Gastrocnemius medialis (tissue), 4 donors: ENCODE data around the gene KRT79. TPM values are rescaled to one million over a fixed set of nuclear protein-coding genes. Genes with fewer than 3 reads are reported as not detected.

ENCODE experiments used
- ATAC-seq, 2 donors: fragments of 150-250 bp; one replicate each; pipeline ENCODE4 v1.9.1; 2016
- DNase-seq, 2 donors: peaks; one replicate each; pipeline ENCODE4 v3.0.0-alpha.2; 2019
- H3K27ac ChIP-seq, 4 donors: fragments of 200-600 bp; sonication (generic); 1 replicate in 1 of 4; 2 replicates in 3 of 4; pipeline ENCODE4 v1.5.1; 2016 to 2018; ENCODE audit warnings: mild to moderate bottlenecking in 2 of 4, moderate library complexity in 1 of 4
- H3K27me3 ChIP-seq, 3 donors: fragments of 200-600 bp; sonication (generic) in 2 of 3; 1 replicate in 1 of 3; 2 replicates in 2 of 3; pipeline versions ENCODE4 v1.5.1 to v1.6.0; 2016 to 2019; ENCODE audit warnings: mild to moderate bottlenecking in 1 of 3, moderate library complexity in 1 of 3
- H3K36me3 ChIP-seq, 2 donors: fragments of 200-600 bp; sonication (generic) in 1 of 2; one replicate each; pipeline ENCODE4 v1.5.1; 2017 to 2018
- H3K4me1 ChIP-seq, 2 donors: fragments of 200-600 bp; sonication (generic) in 1 of 2; one replicate each; pipeline ENCODE4 v1.5.1; 2016 to 2017; ENCODE audit warnings: mild to moderate bottlenecking in 2 of 2
- H3K4me3 ChIP-seq, 4 donors: fragments of 200-600 bp; sonication (generic) in 3 of 4; 1 replicate in 1 of 4; 2 replicates in 3 of 4; pipeline ENCODE4 v1.5.1; 2016 to 2019; ENCODE audit warnings: mild to moderate bottlenecking in 2 of 4
- H3K9me3 ChIP-seq, 3 donors: fragments of 200-600 bp; sonication (generic) in 2 of 3; 1 replicate in 1 of 3; 2 replicates in 2 of 3; pipeline ENCODE4 v1.5.1; 2016 to 2019
- CTCF ChIP-seq, 5 experiments: fragments of 450-650 bp in 3 of 5; fragments of 200-600 bp in 2 of 5; sonication (generic) in 2 of 5; IDR thresholded peaks in 4 of 5; conservative IDR thresholded peaks in 1 of 5; 1 replicate in 4 of 5; 2 replicates in 1 of 5; pipeline ENCODE4 v1.5.1; 2016 to 2019; ENCODE audit warnings: antibody characterized with exemption in 5 of 5, mild to moderate bottlenecking in 3 of 5, moderate library complexity in 3 of 5
- POLR2A ChIP-seq, 2 donors: fragments of 450-650 bp; IDR thresholded peaks; one replicate each; pipeline ENCODE4 v1.6.1; 2017; ENCODE audit warnings: antibody characterized with exemption in 2 of 2, mild to moderate bottlenecking in 2 of 2, moderate library complexity in 2 of 2
- in situ Hi-C, 4 donors: fragments of 200-750 bp; cut with MboI; loops; one replicate each; pipeline versions ENCODE4 v1.15.0 to v1.8.0; 2017; ENCODE audit warnings: low sequenced_read_pairs in 4 of 4
- intact Hi-C: fragments of 100-400 bp; cut with DNase I; formaldehyde crosslinking; loops from one replicate; pipeline ENCODE4 v1.15.1; 2023; ENCODE audit warnings: low total_unique reads
- total RNA-seq, 4 donors: library from RNA; depleted of rRNA; stranded (reverse); fragments of >200 nt; gene quantifications; one replicate each; pipeline versions ENCODE4 v1.1.0 to v1.2.3, GENCODE V29; 2016

KRT79 gene
- total RNA-seq, 4 donors from 2014 or later: not detected

GRCh38 chr12:52788876-52789636 lies 45.1 kb downstream of the KRT79 start:
- intact Hi-C loops: no loop called here
- no peak for TF ChIP-seq POLR2A (IDR thresholded peaks at IDR 0.05)
- TF ChIP-seq CTCF (IDR thresholded peaks at IDR 0.05 in 4 of 5, conservative IDR thresholded peaks at IDR 0.05 in 1 of 5): no peak
- DNase-seq: no peak
- Histone ChIP-seq H3K27me3 (peaks cover 19 to 24% (median 22%) of the 10 kb centered on the region in 3 donors), H3K36me3 (no peaks in the 10 kb centered on the region), H3K4me3 (no peak overlapping the region), H3K4me1 (no peaks in the 10 kb centered on the region), H3K9me3 (no peaks in the 10 kb centered on the region), H3K27ac (no peak overlapping the region)
- in situ Hi-C loops: no loop called here
- ATAC-seq: no peak

DNA sequence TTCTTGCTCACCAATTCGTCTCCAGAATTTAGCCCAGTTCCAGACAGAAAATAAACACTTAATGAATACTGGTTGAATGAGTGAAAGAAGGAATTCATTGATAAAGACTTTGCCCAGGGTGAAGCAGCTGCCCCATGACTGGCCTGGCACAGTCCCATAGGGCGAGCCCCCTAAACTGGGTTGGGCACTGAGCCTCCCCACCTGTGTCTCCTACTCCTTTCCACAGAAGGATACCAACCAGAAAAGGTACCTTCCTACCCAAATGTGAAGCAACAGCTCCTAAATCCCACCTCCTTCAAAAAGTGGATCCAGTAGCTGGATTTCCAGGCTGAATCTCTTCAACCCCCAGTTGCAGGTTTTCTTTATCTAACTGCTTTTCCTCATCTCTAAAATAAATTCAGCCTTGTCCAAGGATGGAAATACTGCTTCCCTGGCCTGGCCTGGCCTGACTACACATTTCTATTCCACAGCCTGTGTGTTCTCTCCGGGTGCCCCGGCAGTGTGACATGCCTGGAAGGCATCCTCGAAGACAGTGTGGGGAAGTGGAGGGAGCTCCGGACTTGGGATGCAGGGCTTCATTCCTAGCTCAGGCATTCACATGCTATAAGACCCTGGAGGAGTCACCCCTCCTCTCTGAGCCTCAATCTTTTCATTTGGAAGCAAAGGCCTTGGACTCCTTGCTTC lies 45.8 kb downstream of the KRT79 start:
- no peak for ATAC-seq
- TF ChIP-seq CTCF (IDR thresholded peaks at IDR 0.05 in 4 of 5, conservative IDR thresholded peaks at IDR 0.05 in 1 of 5) (no peak), POLR2A (IDR thresholded peaks at IDR 0.05) (no peak)

DNA sequence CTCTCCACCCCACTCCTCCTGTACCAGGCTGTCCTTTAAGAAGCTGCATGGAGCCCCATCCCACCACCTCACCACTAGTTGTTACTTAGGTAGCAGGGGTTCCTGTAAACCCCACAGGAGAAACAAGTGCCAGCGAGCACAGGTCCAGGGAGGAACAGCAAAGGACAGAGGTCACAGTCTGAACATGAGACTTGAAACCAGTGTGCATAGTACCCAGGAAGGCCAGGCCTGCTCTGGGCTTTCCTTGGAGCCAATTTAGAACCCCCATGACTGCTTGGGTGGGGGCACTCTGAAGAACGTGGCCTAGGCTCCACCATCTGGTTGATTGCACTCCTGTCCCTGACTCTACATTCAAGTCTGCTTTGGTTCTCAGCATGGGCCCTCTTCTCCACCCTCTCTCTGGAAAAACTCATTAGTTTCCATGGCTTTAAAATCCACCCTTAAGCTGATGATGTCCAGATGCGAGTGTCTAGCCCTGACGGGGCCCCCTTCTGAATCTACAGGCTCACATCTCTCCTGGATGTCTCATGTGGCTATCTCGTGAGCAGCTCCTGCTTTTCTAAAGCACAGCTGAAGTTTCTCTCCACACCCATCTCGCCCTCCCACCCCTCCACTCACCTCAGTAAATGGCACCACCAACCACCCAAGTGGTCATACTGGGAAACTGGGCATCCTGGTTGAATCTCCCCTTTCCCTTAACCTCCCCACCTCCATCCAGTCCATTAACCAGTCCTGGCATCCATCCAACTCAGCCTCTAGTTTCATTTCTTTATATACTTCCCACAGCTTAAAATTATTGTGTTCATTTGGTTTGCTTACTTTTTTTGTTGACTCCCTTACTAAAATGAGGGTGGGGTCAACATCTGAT lies 46.6 kb downstream of the KRT79 start:
- ATAC-seq (no peak), DNase-seq (no peak)
- H3K4me1 ChIP-seq: no peaks in the 10 kb centered on the region
- in situ Hi-C loops (no loop called here), intact Hi-C loops (no loop called here)
- H3K4me3 ChIP-seq: no peak overlapping the region
- no peaks in the 10 kb centered on the region for H3K36me3 ChIP-seq
- H3K27me3 ChIP-seq: peaks cover 19 to 27% (median 24%) of the 10 kb centered on the region in 3 donors
- no peaks in the 10 kb centered on the region for H3K9me3 ChIP-seq
- no peak overlapping the region for H3K27ac ChIP-seq
- TF ChIP-seq POLR2A (IDR thresholded peaks at IDR 0.05) (no peak), CTCF (IDR thresholded peaks at IDR 0.05 in 4 of 5, conservative IDR thresholded peaks at IDR 0.05 in 1 of 5) (no peak)

More for the DNA sequence above, 45.8 kb downstream of the KRT79 start:
- intact Hi-C loops: no loop called here
- no peak overlapping the region for H3K4me3 ChIP-seq
- no peaks in the 10 kb centered on the region for H3K36me3 ChIP-seq
- no peak overlapping the region for H3K27ac ChIP-seq
- H3K27me3 ChIP-seq: peaks cover 19 to 27% (median 24%) of the 10 kb centered on the region in 3 donors
- no peak for DNase-seq
- no peaks in the 10 kb centered on the region for H3K4me1 ChIP-seq
- in situ Hi-C loops: no loop called here
- H3K9me3 ChIP-seq: no peaks in the 10 kb centered on the region

DNA sequence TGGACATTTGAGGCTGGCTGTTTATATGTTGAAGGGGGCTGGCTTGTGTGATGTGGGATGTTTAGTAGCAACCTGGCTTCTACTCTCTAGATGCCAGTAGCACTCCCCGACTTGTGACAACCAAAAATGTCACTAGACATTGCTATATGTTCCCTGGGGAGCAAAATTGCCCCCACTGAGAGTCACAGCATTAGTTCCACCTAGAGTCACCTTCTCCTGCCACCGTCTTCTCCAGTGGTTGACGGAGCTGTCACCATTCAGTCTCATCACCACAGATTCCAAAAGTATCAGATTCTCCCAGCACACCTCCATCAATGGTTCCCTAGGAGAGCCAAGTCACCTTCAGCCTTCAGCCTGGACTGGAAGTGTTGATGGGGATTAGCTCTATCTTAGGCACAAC lies 49.2 kb downstream of the KRT79 start:
- TF ChIP-seq CTCF (IDR thresholded peaks at IDR 0.05 in 4 of 5, conservative IDR thresholded peaks at IDR 0.05 in 1 of 5): no peak
- no peak for TF ChIP-seq POLR2A (IDR thresholded peaks at IDR 0.05)
- no peaks in the 10 kb centered on the region for H3K4me1 ChIP-seq
- in situ Hi-C loops: no loop called here

More for the DNA sequence above, 49.2 kb downstream of the KRT79 start:
- ATAC-seq: no peak
- intact Hi-C loops: no loop called here
- Histone ChIP-seq H3K36me3 (no peaks in the 10 kb centered on the region), H3K27me3 (peaks cover 9 to 19% (median 11%) of the 10 kb centered on the region in 3 donors), H3K27ac (no peak overlapping the region), H3K9me3 (no peaks in the 10 kb centered on the region), H3K4me3 (no peak overlapping the region)
- no peak for DNase-seq
